H1 (cell line): Measurements from ENCODE around the gene SLC2A1. TPM values are rescaled to one million over a fixed set of nuclear protein-coding genes. Genes with fewer than 3 reads are reported as not detected.

ENCODE experiments used
- CTCF ChIA-PET: fragments of 300-600 bp; sonication (Branson Sonifier 250); formaldehyde crosslinking; loops from one replicate; lab custom pipeline; 2021; ENCODE audit not compliant: partially characterized antibody; lab: Charles Lee
- POLR2A ChIA-PET: fragments of 300-600 bp; sonication (Branson Sonifier 250); formaldehyde crosslinking; loops from one replicate; lab custom pipeline; 2021; ENCODE audit warnings: inconsistent platforms; ENCODE audit not compliant: partially characterized antibody; lab: Charles Lee
- DNase-seq, 2 experiments: peaks; one replicate each; pipeline versions ENCODE4 v3.0.0 to v3.0.0-alpha.2; 2010 to 2022; ENCODE audit warnings: low spot score in 2 of 2, low read depth in 1 of 2, mixed read lengths in 1 of 2
- FAIRE-seq: peaks from 2 replicates; lab custom pipeline; 2011; peaks lifted over from hg19 to GRCh38; lab: Jason Lieb, UNC
- H2AFZ ChIP-seq: 2 replicates; pipeline ENCODE4 v1.8.1; 2012; ENCODE audit warnings: low read length, inconsistent platforms
- H2AK5ac ChIP-seq: 2 replicates; pipeline ENCODE4 v1.6.1; 2013; ENCODE audit warnings: low read depth, low read length
- H2BK120ac ChIP-seq: replicated peaks from 2 replicates; pipeline ENCODE3; 2013; ENCODE audit warnings: low read depth, low read length, inconsistent platforms
- H2BK12ac ChIP-seq: 2 replicates; pipeline ENCODE4 v1.6.1; 2013; ENCODE audit warnings: low read depth, low read length
- H2BK15ac ChIP-seq: 2 replicates; pipeline ENCODE4 v1.6.1; 2013; ENCODE audit warnings: low read length
- H2BK20ac ChIP-seq: 2 replicates; pipeline ENCODE4 v1.6.1; 2013; ENCODE audit warnings: low read length
- H2BK5ac ChIP-seq: 2 replicates; pipeline ENCODE4 v1.6.1; 2013; ENCODE audit warnings: low read depth, low read length
- H3K14ac ChIP-seq: 2 replicates; pipeline ENCODE4 v1.6.1; 2013; ENCODE audit warnings: inconsistent platforms; ENCODE audit not compliant: insufficient read length
- H3K18ac ChIP-seq: 2 replicates; pipeline ENCODE4 v1.6.1; 2013; ENCODE audit warnings: low read length; ENCODE audit errors: extremely low read depth
- H3K23ac ChIP-seq: 2 replicates; pipeline ENCODE4 v1.6.1; 2013; ENCODE audit warnings: inconsistent platforms; ENCODE audit not compliant: insufficient read length
- H3K23me2 ChIP-seq: 2 replicates; pipeline ENCODE4 v1.6.1; 2013; ENCODE audit warnings: low read depth, low read length
- H3K27ac ChIP-seq: 2 replicates; pipeline ENCODE4 v1.6.1; 2011; ENCODE audit warnings: low read depth, low read length, inconsistent platforms
- H3K27me3 ChIP-seq, 4 experiments: replicated peaks in 1 of 4; 1 replicate in 1 of 4; 2 replicates in 3 of 4; pipeline versions ENCODE4 v1.6.1 to v1.8.1; 2011 to 2013; ENCODE audit warnings: low read length in 3 of 4, mild to moderate bottlenecking in 3 of 4, inconsistent platforms in 2 of 4, mixed read lengths in 2 of 4, moderate library complexity in 1 of 4; ENCODE audit not compliant: control insufficient read depth in 3 of 4, insufficient read depth in 3 of 4; ENCODE audit errors: extremely low read depth in 1 of 4
- H3K36me3 ChIP-seq, 4 experiments: 2 replicates each; pipeline versions ENCODE4 v1.6.1 to v1.8.1; 2011 to 2013; ENCODE audit warnings: mild to moderate bottlenecking in 4 of 4, low read length in 3 of 4, moderate library complexity in 2 of 4, control low read depth in 1 of 4, inconsistent platforms in 1 of 4; ENCODE audit not compliant: insufficient read depth in 4 of 4, control insufficient read depth in 2 of 4
- H3K4ac ChIP-seq: replicated peaks from 2 replicates; pipeline ENCODE3; 2013; ENCODE audit warnings: low read length, low read depth, mixed read lengths, inconsistent platforms; ENCODE audit not compliant: insufficient read length
- H3K4me1 ChIP-seq, 4 experiments: replicated peaks in 1 of 4; 1 replicate in 1 of 4; 2 replicates in 3 of 4; pipeline versions ENCODE4 v1.6.1 to v1.8.1; 2011 to 2013; ENCODE audit warnings: low read length in 3 of 4, inconsistent platforms in 2 of 4, mixed read lengths in 1 of 4; ENCODE audit not compliant: insufficient read depth in 4 of 4, control insufficient read depth in 3 of 4
- H3K4me2 ChIP-seq, 2 experiments: 2 replicates each; pipeline versions ENCODE4 v1.6.1 to v1.8.1; 2011 to 2013; ENCODE audit warnings: low read depth in 2 of 2, low read length in 2 of 2, control low read depth in 1 of 2, inconsistent platforms in 1 of 2, mild to moderate bottlenecking in 1 of 2; ENCODE audit not compliant: insufficient read depth in 1 of 2
- H3K4me3 ChIP-seq, 4 experiments: fragments of 200-600, 300-600 bp in 1 of 4; sonication (generic), shearing (Covaris generic), sonication (Bioruptor Twin) in 1 of 4; 2 replicates each; pipeline versions ENCODE4 v1.5.1 to v1.8.1; 2011 to 2016; ENCODE audit warnings: low read length in 4 of 4, low read depth in 3 of 4, control low read depth in 2 of 4, inconsistent platforms in 2 of 4, mild to moderate bottlenecking in 2 of 4, mixed read lengths in 1 of 4, moderate library complexity in 1 of 4; ENCODE audit not compliant: insufficient read depth in 2 of 4; ENCODE audit errors: extremely low read depth in 1 of 4
- H3K56ac ChIP-seq: replicated peaks from 2 replicates; pipeline ENCODE3; 2013; ENCODE audit warnings: low read depth, mild to moderate bottlenecking, mixed read lengths, low read length, inconsistent platforms; ENCODE audit not compliant: insufficient read length
- H3K79me1 ChIP-seq: 2 replicates; pipeline ENCODE4 v1.6.1; 2013; ENCODE audit warnings: low read depth, low read length, control low read depth
- H3K79me2 ChIP-seq, 2 experiments: 2 replicates each; pipeline versions ENCODE4 v1.6.1 to v1.8.1; 2012 to 2013; ENCODE audit warnings: low read length in 2 of 2, mild to moderate bottlenecking in 2 of 2, inconsistent platforms in 1 of 2; ENCODE audit not compliant: insufficient read depth in 2 of 2, control insufficient read depth in 1 of 2
- H3K9ac ChIP-seq, 4 experiments: replicated peaks in 1 of 4; 1 replicate in 1 of 4; 2 replicates in 3 of 4; pipeline versions ENCODE4 v1.6.1 to v1.8.1; 2011 to 2013; ENCODE audit warnings: low read depth in 3 of 4, low read length in 3 of 4, control low read depth in 2 of 4, mild to moderate bottlenecking in 2 of 4, moderate library complexity in 2 of 4, inconsistent platforms in 1 of 4; ENCODE audit errors: extremely low read depth in 1 of 4
- H3K9me3 ChIP-seq, 2 experiments: 2 replicates each; pipeline versions ENCODE4 v1.6.1 to v1.8.1; 2012 to 2013; ENCODE audit warnings: mild to moderate bottlenecking in 2 of 2, moderate library complexity in 2 of 2, control low read depth in 1 of 2, inconsistent platforms in 1 of 2, low read depth in 1 of 2, low read length in 1 of 2, mixed read lengths in 1 of 2; ENCODE audit not compliant: insufficient read depth in 2 of 2
- H4K20me1 ChIP-seq, 2 experiments: replicated peaks in 1 of 2; 2 replicates each; pipeline versions ENCODE3 to v1.8.1; 2011 to 2013; ENCODE audit warnings: inconsistent platforms in 2 of 2, low read length in 2 of 2, mild to moderate bottlenecking in 1 of 2; ENCODE audit not compliant: insufficient read depth in 2 of 2, control insufficient read depth in 1 of 2
- H4K5ac ChIP-seq: 2 replicates; pipeline ENCODE4 v1.6.1; 2013; ENCODE audit warnings: low read length, low read depth, mixed read lengths, inconsistent platforms; ENCODE audit not compliant: insufficient read length
- H4K8ac ChIP-seq: 2 replicates; pipeline ENCODE4 v1.8.0; 2013; ENCODE audit warnings: mild to moderate bottlenecking, moderate library complexity, low read length, inconsistent platforms; ENCODE audit not compliant: insufficient read depth; ENCODE audit errors: extremely low read depth
- H4K91ac ChIP-seq: replicated peaks from 2 replicates; pipeline ENCODE3; 2013; ENCODE audit warnings: low read length, mixed read lengths, inconsistent platforms; ENCODE audit not compliant: insufficient read length
- CEBPB ChIP-seq: IDR thresholded peaks from 2 replicates; pipeline ENCODE4 v1.6.1; 2012; ENCODE audit warnings: low read depth, low read length
- E2F6 ChIP-seq: IDR thresholded peaks from 2 replicates; pipeline ENCODE4 v1.6.1; 2012; ENCODE audit warnings: inconsistent platforms
- EP300 ChIP-seq, 2 experiments: IDR thresholded peaks; 1 replicate in 1 of 2; 2 replicates in 1 of 2; pipeline ENCODE4 v1.6.1; 2011 to 2012; ENCODE audit warnings: low read depth in 2 of 2, low read length in 2 of 2, mild to moderate bottlenecking in 2 of 2, borderline replicate concordance in 1 of 2, inconsistent platforms in 1 of 2, moderate library complexity in 1 of 2
- EZH2 ChIP-seq: fragments of 200-600 bp; sonication (generic); IDR thresholded peaks from 2 replicates; pipeline ENCODE4 v1.7.1; 2012; ENCODE audit warnings: low read depth, mild to moderate bottlenecking, moderate library complexity, low read length, inconsistent platforms; ENCODE audit not compliant: severe bottlenecking
- JUN ChIP-seq: IDR thresholded peaks from 2 replicates; pipeline ENCODE4 v1.6.1; 2011; ENCODE audit warnings: low read depth, mild to moderate bottlenecking, improper control_type of control experiment, low read length
- JUND ChIP-seq: IDR thresholded peaks from 2 replicates; pipeline ENCODE4 v1.6.1; 2011; ENCODE audit warnings: mild to moderate bottlenecking, improper control_type of control experiment, low read length
- KDM1A ChIP-seq: fragments of 200-600, 300-600 bp; sonication (generic); IDR thresholded peaks from 2 replicates; pipeline ENCODE4 v1.7.1; 2016; ENCODE audit warnings: mild to moderate bottlenecking, low read length, borderline replicate concordance
- PHF8 ChIP-seq: fragments of 200-600 bp; sonication (generic); conservative IDR thresholded peaks from 2 replicates; pipeline ENCODE4 v1.7.1; 2012; ENCODE audit warnings: low read depth, mild to moderate bottlenecking, inconsistent platforms, low read length, moderate library complexity
- RAD21 ChIP-seq, 2 experiments: IDR thresholded peaks in 1 of 2; conservative IDR thresholded peaks in 1 of 2; 2 replicates each; pipeline ENCODE4 v1.6.1; 2011; ENCODE audit warnings: low read depth in 2 of 2, low read length in 2 of 2, improper control_type of control experiment in 1 of 2, inconsistent platforms in 1 of 2, mild to moderate bottlenecking in 1 of 2, moderate library complexity in 1 of 2
- SIRT6 ChIP-seq: IDR thresholded peaks from one replicate; pipeline ENCODE4 v1.7.1; 2012; ENCODE audit warnings: low read length, inconsistent platforms
- SIX5 ChIP-seq: IDR thresholded peaks from 2 replicates; pipeline ENCODE4 v1.6.1; 2011; ENCODE audit warnings: mild to moderate bottlenecking, low read depth, low read length
- SP4 ChIP-seq: IDR thresholded peaks from 2 replicates; pipeline ENCODE4 v1.6.1; 2012; ENCODE audit warnings: low read length, inconsistent platforms
- TAF1 ChIP-seq: IDR thresholded peaks from 2 replicates; pipeline ENCODE4 v1.6.1; 2011; ENCODE audit warnings: mild to moderate bottlenecking, low read depth, low read length
- WGBS, 2 experiments: shearing (Covaris generic) in 1 of 2; methylation state at CpG; one replicate each; pipeline versions ENCODE4 v1.1.6 to v1.1.7; 2013 to 2015; ENCODE audit warnings: low lambda C conversion rate in 2 of 2, mixed read lengths in 2 of 2, inconsistent platforms in 1 of 2, low coverage in 1 of 2, missing lambda C conversion rate in 1 of 2; ENCODE audit not compliant: insufficient replicate concordance in 2 of 2, insufficient coverage in 1 of 2, insufficient read length in 1 of 2; ENCODE audit errors: extremely low coverage in 1 of 2, missing lambda C conversion rate in 1 of 2; 5-methylcytosine and 5-hydroxymethylcytosine counted together
- polyA plus RNA-seq, 7 experiments: library from polyadenylated mRNA; depleted of rRNA in 3 of 7; stranded (reverse) in 5 of 7; unstranded in 2 of 7; fragments of >200 nt in 5 of 7; fragments of 200-250 nt in 2 of 7; gene quantifications; 1 replicate in 5 of 7; 2 replicates in 1 of 7; 4 replicates in 1 of 7; pipeline versions ENCODE4 v1.2.1 to v1.2.3, GENCODE V29; 2011 to 2013; ENCODE audit warnings: missing spikeins in 2 of 7, mixed read lengths in 2 of 7
- total RNA-seq: library from RNA; stranded (reverse); fragmentation: NEBNext Ultra II Directional; extraction: Animal tissue kit (Norgen Biotek cat#: 25700); gene quantifications from 2 replicates; pipeline ENCODE4 v1.2.1, GENCODE V29; 2021

SLC2A1 gene
- total and polyA plus RNA-seq, 2 of the 8 experiments (the other 6 are each of a cell fraction or from before 2014, with no cell fraction given): 230 to 308 TPM

GRCh38 chr1:42891465-42892138, 67.1 kb downstream of the SLC2A1 start:
- FAIRE-seq: no peak
- TF ChIP-seq CEBPB (no peak), JUND (no peak), SIX5 (no peak), KDM1A (no peak), JUN (no peak), EP300 (IDR thresholded peaks at IDR 0.05; ENCODE audit: borderline replicate concordance in 1 of 2, low read depth in 2 of 2, low read length in 2 of 2) (no peak), TAF1 (no peak), RAD21 (IDR thresholded peaks at IDR 0.05 in 1 of 2, conservative IDR thresholded peaks at IDR 0.05 in 1 of 2; ENCODE audit: low read depth in 2 of 2, low read length in 2 of 2) (no peak), EZH2 (no peak), E2F6 (no peak), SIRT6 (no peak), SP4 (no peak), PHF8 (no peak)

More at GRCh38 chr1:42891465-42892138, 67.1 kb downstream of the SLC2A1 start:
- no peak overlapping the region for H2BK5ac ChIP-seq
- no peak overlapping the region for H3K4ac ChIP-seq
- ChIA-PET POLR2A (no interaction called here), CTCF (interaction anchor here (0.6 to 2.3 kb wide), 5 partner anchors 9 to 182 kb away, joined by 3 to 6 read pairs (median 3); no protein-coding TSS in a partner anchor)
- H2BK12ac ChIP-seq: no peak overlapping the region
- no peak overlapping the region for H2BK20ac ChIP-seq
- H3K36me3 ChIP-seq: no peaks in the 10 kb centered on the region
- no peaks in the 10 kb centered on the region for H3K79me1 ChIP-seq
- no peak overlapping the region for H3K14ac ChIP-seq
- no peak overlapping the region for H3K4me2 ChIP-seq
- H4K20me1 ChIP-seq: no peaks in the 10 kb centered on the region
- no peak overlapping the region for H2AK5ac ChIP-seq
- no peaks in the 10 kb centered on the region; a peak in 1 of 7 replicates for H3K4me1 ChIP-seq
- no peak overlapping the region for H4K5ac ChIP-seq
- H4K8ac ChIP-seq: no peak overlapping the region
- no peak overlapping the region for H4K91ac ChIP-seq
- 92% methylated on average over 5 of the region's 5 CpGs; no CpG with 5 or more reads in 1 of the 2 experiments for WGBS, 2 experiments
- H2BK15ac ChIP-seq: no peak overlapping the region
- no peaks in the 10 kb centered on the region for H3K79me2 ChIP-seq
- no peak overlapping the region for H3K18ac ChIP-seq
- H3K27ac ChIP-seq: no peak overlapping the region
- H3K23me2 ChIP-seq: no peaks in the 10 kb centered on the region
- DNase-seq: no peak
- H3K56ac ChIP-seq: no peak overlapping the region
- H2AFZ ChIP-seq: no peak overlapping the region
- no peaks in the 10 kb centered on the region for H3K9me3 ChIP-seq
- H3K9ac ChIP-seq: no peak overlapping the region; a peak in 1 of 7 replicates
- H2BK120ac ChIP-seq: no peak overlapping the region
- no peak overlapping the region for H3K4me3 ChIP-seq
- H3K23ac ChIP-seq: no peak overlapping the region
- no peaks in the 10 kb centered on the region for H3K27me3 ChIP-seq
